NCI-H774 (cell line): ENCODE data around the gene YTHDF2.

ENCODE experiments used
- DNase-seq: peaks from one replicate; lab custom pipeline; 2025; lab: John Stamatoyannopoulos, UW

The YTHDF2 gene

GRCh38 chr1:28801461-28801860 lies 64.7 kb downstream of the YTHDF2 start:
- no peak for DNase-seq

GRCh38 chr1:28803051-28803450 lies 66.3 kb downstream of the YTHDF2 start:
- DNase-seq = no peak

- no peak for DNase-seq
Observed at GRCh38 chr1:28803662-28804061, 66.9 kb downstream of the YTHDF2 start.

GRCh38 chr1:28804071-28804470 lies 67.3 kb downstream of the YTHDF2 start:
- no peak for DNase-seq

GRCh38 chr1:28807046-28807445 lies 70.3 kb downstream of the YTHDF2 start:
- DNase-seq = no peak

GRCh38 chr1:28807986-28808385 lies 71.2 kb downstream of the YTHDF2 start:
- no peak for DNase-seq

- no peak for DNase-seq
Observed at GRCh38 chr1:28811369-28811765, 74.6 kb downstream of the YTHDF2 start.

GRCh38 chr1:28811766-28812668 lies 75.3 kb downstream of the YTHDF2 start, which contains the start of gene OPRD1:
Gene OPRD1 (plus strand): TSS chr1:28812170. CDS start chr1:28812384, 214 bp downstream.
- no peak for DNase-seq

- DNase-seq = peak; percentile 63
Observed at GRCh38 chr1:28812669-28813468, 76.1 kb downstream of the YTHDF2 start.

- DNase-seq = no peak
Observed at GRCh38 chr1:28813931-28814465, 77.3 kb downstream of the YTHDF2 start.

GRCh38 chr1:28815533-28816185 lies 78.9 kb downstream of the YTHDF2 start:
- DNase-seq = no peak

- no peak for DNase-seq
Observed at GRCh38 chr1:28817133-28817532, 80.4 kb downstream of the YTHDF2 start.

GRCh38 chr1:28819020-28819419 lies 82.3 kb downstream of the YTHDF2 start:
- DNase-seq = no peak
